Stimulated activated CD8-positive, alpha-beta memory T cell treated with anti-CD3 and anti-CD28 coated beads, Interleukin-2, amount 100 ng/mL, for 48 hours (primary cell): Measurements from ENCODE around the gene CHCHD2.
"Not testable (repeated sequence)": the region's sequence is repeated elsewhere in the genome, so short reads cannot be mapped to it uniquely, and the experiment has no call there.

ENCODE experiments used
- DNase-seq, 2 donors: peaks; one replicate each; pipeline ENCODE4 v3.0.0-alpha.2; 2020; ENCODE audit warnings: low read depth in 2 of 2

CHCHD2 gene

GRCh38 chr7:56106108-56107073 is at the start of gene CHCHD2:
TSS of gene CHCHD2 (minus strand) at chr7:56106476. CDS start at chr7:56106413, 63 bp downstream.
- peak; percentile 79 to 89 for DNase-seq

GRCh38 chr7:56131062-56131461 is 24.8 kb upstream of the CHCHD2 start:
- not testable (repeated sequence) for DNase-seq

- no peak for DNase-seq
These were observed 21.1 kb upstream of the CHCHD2 start for GRCh38 chr7:56127241-56127975.

- DNase-seq = no peak
These were observed 19.6 kb upstream of the CHCHD2 start for GRCh38 chr7:56125831-56126230.

GRCh38 chr7:56124981-56125380 is 18.7 kb upstream of the CHCHD2 start:
- no peak for DNase-seq

- no peak for DNase-seq
These were observed 15.2 kb upstream of the CHCHD2 start for GRCh38 chr7:56121440-56121839.

- DNase-seq = no peak
These were observed 9.7 kb upstream of the CHCHD2 start, which contains the start of gene NUPR2 for GRCh38 chr7:56115852-56116538. TSS of gene NUPR2 (minus strand) at chr7:56116417. CDS start at chr7:56116314, 103 bp downstream.

- DNase-seq = not testable (repeated sequence)
These were observed 6.0 kb upstream of the CHCHD2 start for GRCh38 chr7:56112244-56112643.

- no peak for DNase-seq
These were observed 4.3 kb upstream of the CHCHD2 start for GRCh38 chr7:56110611-56111010.

GRCh38 chr7:56107954-56108258 is 1.6 kb upstream of the CHCHD2 start:
- DNase-seq = no peak

- no peak for DNase-seq
These were observed 768 bp downstream of the CHCHD2 start for GRCh38 chr7:56105508-56105907.

GRCh38 chr7:56104138-56104537 is 2.1 kb downstream of the CHCHD2 start:
- not testable (repeated sequence) for DNase-seq

GRCh38 chr7:56099653-56100052 is 6.6 kb downstream of the CHCHD2 start:
- no peak for DNase-seq

GRCh38 chr7:56098187-56099008 is 7.9 kb downstream of the CHCHD2 start:
- DNase-seq = not testable (repeated sequence)

GRCh38 chr7:56097700-56098099 is 8.6 kb downstream of the CHCHD2 start:
- DNase-seq = no peak

GRCh38 chr7:56092789-56093531 is 13.3 kb downstream of the CHCHD2 start, which contains the start of gene PHKG1:
TSS of gene PHKG1 (minus strand) at chr7:56092952. CDS start at chr7:56088941, 4,011 bp downstream.
- DNase-seq = no peak

- not testable (repeated sequence) for DNase-seq
These were observed 13.9 kb downstream of the CHCHD2 start for GRCh38 chr7:56092388-56092787.

- DNase-seq = no peak
These were observed 14.7 kb downstream of the CHCHD2 start for GRCh38 chr7:56091591-56091990.

- DNase-seq = no peak
These were observed 18.8 kb downstream of the CHCHD2 start for GRCh38 chr7:56087445-56087844.

GRCh38 chr7:56086761-56087160 is 19.5 kb downstream of the CHCHD2 start:
- DNase-seq = no peak
